Measurements from ENCODE around the gene COL6A3. TPM values are rescaled to one million over a fixed set of nuclear protein-coding genes. Genes with fewer than 3 reads are reported as not detected.

The COL6A3 gene
- total RNA-seq, 1 experiment from 2014 or later, result 1.2 TPM

DNA sequence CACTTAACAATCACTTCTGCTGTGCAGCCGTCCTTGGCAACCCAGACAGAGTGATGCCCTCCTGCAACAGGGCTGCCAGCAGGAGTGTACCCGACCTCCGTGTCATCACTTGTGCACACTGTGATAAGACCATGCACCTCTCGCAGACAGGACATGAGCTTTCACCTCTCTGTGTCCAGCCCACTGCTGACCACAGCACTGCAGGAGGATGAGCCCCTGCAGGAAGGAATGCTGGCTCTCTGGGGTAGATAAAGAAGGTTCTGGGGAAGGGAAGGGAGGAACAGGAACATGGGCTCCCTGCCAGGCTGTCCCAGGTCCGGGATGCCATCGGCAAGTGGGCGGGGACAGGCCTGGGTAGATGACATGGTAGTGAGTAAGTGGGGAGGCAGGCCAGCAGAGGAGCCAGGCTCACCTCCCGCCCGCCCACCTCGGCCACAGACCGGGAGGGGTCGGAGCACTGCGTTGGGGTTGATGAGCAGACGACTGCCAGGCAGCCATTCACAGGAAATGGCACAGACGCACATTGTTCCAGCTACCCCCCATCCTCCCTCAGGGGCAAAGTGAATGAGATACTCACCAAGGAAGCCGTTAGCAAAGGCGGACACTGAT, 18.6 kb upstream of the COL6A3 start (continued):
- TF ChIP-seq EZH2phosphoT487 (IDR thresholded peaks at IDR 0.05; ENCODE audit: borderline replicate concordance), result no peak

DNA sequence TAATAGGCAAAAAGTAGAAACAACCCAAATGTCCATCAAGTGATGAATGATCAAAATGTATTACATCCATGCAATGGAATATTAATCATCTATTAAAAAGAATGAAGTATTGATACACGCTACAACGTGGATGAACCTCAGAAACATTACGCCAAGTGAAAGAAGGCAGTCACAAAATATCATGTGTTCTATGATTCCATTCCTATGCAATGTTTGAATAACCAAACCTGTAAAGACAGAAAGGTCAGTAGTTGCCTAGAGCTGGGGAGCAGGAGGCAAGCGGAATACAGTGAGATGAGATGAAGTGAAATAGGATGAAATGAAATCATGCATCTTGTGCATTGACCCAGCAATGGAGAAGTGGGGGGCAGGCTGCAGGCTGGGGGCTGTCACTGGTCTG, 17.9 kb upstream of the COL6A3 start:
- Histone ChIP-seq H3K4me3 (replicated peaks in 1 of 2; ENCODE audit: low read depth in 1 of 2, low read length in 2 of 2) (no peak overlapping the region), H3K27me3 (ENCODE audit: insufficient read depth, low read length) (no peaks in the 10 kb centered on the region; the same call in 1 of the 2 replicates), H2AFZ (ENCODE audit: low read depth, low read length, poor library complexity, severe bottlenecking) (no peak overlapping the region), H3K79me2 (ENCODE audit: insufficient read depth, low read length) (no peaks in the 10 kb centered on the region), H4K20me1 (ENCODE audit: insufficient read depth) (no peaks in the 10 kb centered on the region), H3K4me2 (ENCODE audit: low read length) (peak overlapping the region; percentile 61; the same call in 1 of the 2 replicates), H3K9ac (ENCODE audit: low read length) (no peak overlapping the region), H3K27ac (ENCODE audit: low read depth, low read length) (no peak overlapping the region), H3K36me3 (ENCODE audit: control insufficient read depth in 1 of 2, insufficient read depth in 2 of 2, low read length in 2 of 2) (no peaks in the 10 kb centered on the region), H3K9me2 (ENCODE audit: insufficient read depth) (no peaks in the 10 kb centered on the region), H3K9me3 (ENCODE audit: control insufficient read depth in 1 of 2, insufficient read depth in 1 of 2, low read depth in 1 of 2, low read length in 2 of 2) (no peaks in the 10 kb centered on the region), H3K4me1 (ENCODE audit: control insufficient read depth in 1 of 2, insufficient read depth in 2 of 2, low read length in 2 of 2) (peaks cover 0 to 23% of the 10 kb centered on the region in 2 experiments; a peak in 2 of 4 replicates)
- DNase-seq (ENCODE audit: low read depth, low spot score) (no peak), ATAC-seq (no peak)
- no peak for TF ChIP-seq YY1 (IDR thresholded peaks at IDR 0.05; ENCODE audit: extremely low read depth, insufficient replicate concordance, low read depth, low read length)
- TF ChIP-seq, protein P1, sequence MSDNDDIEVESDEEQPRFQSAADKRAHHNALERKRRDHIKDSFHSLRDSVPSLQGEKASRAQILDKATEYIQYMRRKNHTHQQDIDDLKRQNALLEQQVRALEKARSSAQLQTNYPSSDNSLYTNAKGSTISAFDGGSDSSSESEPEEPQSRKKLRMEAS (IDR thresholded peaks at IDR 0.05), result no peak
- no peak for TF ChIP-seq EZH2 (IDR thresholded peaks at IDR 0.05)
- no peak for TF ChIP-seq EGR1 (IDR thresholded peaks at IDR 0.05; ENCODE audit: low read depth)
- TF ChIP-seq ELF1 (IDR thresholded peaks at IDR 0.05; ENCODE audit: borderline replicate concordance, low read depth), result no peak
- intact Hi-C loops (cut with micrococcal nuclease), result no loop called here
- no TSS peak for BruUV-seq (replicated peaks)
- CTCF ChIA-PET, result interaction anchor here (1.0 kb wide), 1 partner anchor 10 kb away, joined by 4 read pairs; no protein-coding TSS in a partner anchor
- RAD21 ChIA-PET (ENCODE audit: low non-redundant PET in 1 of 2, low total read pairs in 2 of 2, uncharacterized antibody in 2 of 2, unreplicated experiment in 2 of 2), result no interaction called here
- POLR2A ChIA-PET, result no interaction called here

DNA sequence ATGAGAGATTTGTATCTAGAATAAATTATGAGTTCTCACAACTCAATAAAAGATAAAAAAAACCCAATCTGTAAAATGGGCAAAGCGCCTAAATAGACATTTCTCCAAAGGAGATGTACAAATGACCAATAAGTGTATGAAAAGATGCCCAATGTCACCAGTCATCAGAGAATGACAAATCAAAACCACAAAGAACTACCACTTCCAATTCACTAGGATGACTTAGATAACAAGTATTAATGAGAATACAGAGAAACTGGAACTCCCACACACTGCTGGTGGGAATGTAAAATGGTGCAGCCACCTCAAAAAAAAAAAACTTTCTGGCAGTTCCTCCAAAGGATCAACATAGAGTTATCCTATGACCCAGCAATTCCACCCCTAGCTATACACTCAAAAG, 17.4 kb upstream of the COL6A3 start:
- ChIA-PET POLR2A (no interaction called here), RAD21 (ENCODE audit: low non-redundant PET in 1 of 2, low total read pairs in 2 of 2, uncharacterized antibody in 2 of 2, unreplicated experiment in 2 of 2) (no interaction called here), CTCF (interaction anchor here (1.0 to 2.2 kb wide), 3 partner anchors 10 to 22 kb away, joined by 4 to 9 read pairs (median 4); no protein-coding TSS in a partner anchor)
- Histone ChIP-seq H3K9me2 (ENCODE audit: insufficient read depth) (no peaks in the 10 kb centered on the region), H3K27me3 (ENCODE audit: insufficient read depth, low read length) (no peaks in the 10 kb centered on the region; the same call in 1 of the 2 replicates), H4K20me1 (ENCODE audit: insufficient read depth) (no peaks in the 10 kb centered on the region), H2AFZ (ENCODE audit: low read depth, low read length, poor library complexity, severe bottlenecking) (no peak overlapping the region), H3K9ac (ENCODE audit: low read length) (no peak overlapping the region), H3K4me3 (replicated peaks in 1 of 2; ENCODE audit: low read depth in 1 of 2, low read length in 2 of 2) (no peak overlapping the region), H3K36me3 (ENCODE audit: control insufficient read depth in 1 of 2, insufficient read depth in 2 of 2, low read length in 2 of 2) (no peaks in the 10 kb centered on the region), H3K4me1 (ENCODE audit: control insufficient read depth in 1 of 2, insufficient read depth in 2 of 2, low read length in 2 of 2) (peaks cover 0 to 23% of the 10 kb centered on the region in 2 experiments; a peak in 2 of 4 replicates), H3K79me2 (ENCODE audit: insufficient read depth, low read length) (no peaks in the 10 kb centered on the region), H3K9me3 (ENCODE audit: control insufficient read depth in 1 of 2, insufficient read depth in 1 of 2, low read depth in 1 of 2, low read length in 2 of 2) (no peaks in the 10 kb centered on the region), H3K4me2 (ENCODE audit: low read length) (no peak overlapping the region), H3K27ac (ENCODE audit: low read depth, low read length) (no peak overlapping the region)
- ATAC-seq (no peak), DNase-seq (ENCODE audit: low read depth, low spot score) (no peak)
- intact Hi-C loops (cut with micrococcal nuclease), result no loop called here
- BruUV-seq (replicated peaks), result no TSS peak
- no peak for TF ChIP-seq SP1 (IDR thresholded peaks at IDR 0.05; ENCODE audit: low read depth)
- TF ChIP-seq CBX3 (IDR thresholded peaks at IDR 0.05; ENCODE audit: low read depth), result no peak
- no peak for TF ChIP-seq EGR1 (IDR thresholded peaks at IDR 0.05; ENCODE audit: low read depth)
- no peak for TF ChIP-seq POLR2AphosphoS5 (IDR thresholded peaks at IDR 0.05; ENCODE audit: low read depth, low read length)
- TF ChIP-seq YY1 (IDR thresholded peaks at IDR 0.05; ENCODE audit: extremely low read depth, insufficient replicate concordance, low read depth, low read length), result no peak
- TF ChIP-seq CEBPB (IDR thresholded peaks at IDR 0.05; ENCODE audit: low read depth), result no peak
- no peak for TF ChIP-seq ZNF274 (IDR thresholded peaks at IDR 0.05; ENCODE audit: low read depth, low read length)
- TF ChIP-seq, protein P2, sequence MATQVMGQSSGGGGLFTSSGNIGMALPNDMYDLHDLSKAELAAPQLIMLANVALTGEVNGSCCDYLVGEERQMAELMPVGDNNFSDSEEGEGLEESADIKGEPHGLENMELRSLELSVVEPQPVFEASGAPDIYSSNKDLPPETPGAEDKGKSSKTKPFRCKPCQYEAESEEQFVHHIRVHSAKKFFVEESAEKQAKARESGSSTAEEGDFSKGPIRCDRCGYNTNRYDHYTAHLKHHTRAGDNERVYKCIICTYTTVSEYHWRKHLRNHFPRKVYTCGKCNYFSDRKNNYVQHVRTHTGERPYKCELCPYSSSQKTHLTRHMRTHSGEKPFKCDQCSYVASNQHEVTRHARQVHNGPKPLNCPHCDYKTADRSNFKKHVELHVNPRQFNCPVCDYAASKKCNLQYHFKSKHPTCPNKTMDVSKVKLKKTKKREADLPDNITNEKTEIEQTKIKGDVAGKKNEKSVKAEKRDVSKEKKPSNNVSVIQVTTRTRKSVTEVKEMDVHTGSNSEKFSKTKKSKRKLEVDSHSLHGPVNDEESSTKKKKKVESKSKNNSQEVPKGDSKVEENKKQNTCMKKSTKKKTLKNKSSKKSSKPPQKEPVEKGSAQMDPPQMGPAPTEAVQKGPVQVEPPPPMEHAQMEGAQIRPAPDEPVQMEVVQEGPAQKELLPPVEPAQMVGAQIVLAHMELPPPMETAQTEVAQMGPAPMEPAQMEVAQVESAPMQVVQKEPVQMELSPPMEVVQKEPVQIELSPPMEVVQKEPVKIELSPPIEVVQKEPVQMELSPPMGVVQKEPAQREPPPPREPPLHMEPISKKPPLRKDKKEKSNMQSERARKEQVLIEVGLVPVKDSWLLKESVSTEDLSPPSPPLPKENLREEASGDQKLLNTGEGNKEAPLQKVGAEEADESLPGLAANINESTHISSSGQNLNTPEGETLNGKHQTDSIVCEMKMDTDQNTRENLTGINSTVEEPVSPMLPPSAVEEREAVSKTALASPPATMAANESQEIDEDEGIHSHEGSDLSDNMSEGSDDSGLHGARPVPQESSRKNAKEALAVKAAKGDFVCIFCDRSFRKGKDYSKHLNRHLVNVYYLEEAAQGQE (IDR thresholded peaks at IDR 0.05; ENCODE audit: low read depth), result no peak
- TF ChIP-seq SIN3A (IDR thresholded peaks at IDR 0.05; ENCODE audit: low read depth), result no peak
- TF ChIP-seq ELF1 (IDR thresholded peaks at IDR 0.05; ENCODE audit: borderline replicate concordance, low read depth), result no peak
